WTC11 (cell line): ENCODE data around the gene WDR81.

Source experiments
- ELF4 ChIP-seq: sonication (generic); formaldehyde crosslinking; IDR thresholded peaks from 2 replicates; pipeline ENCODE4 v1.8.1; 2022; ENCODE audit warnings: low read depth, mild to moderate bottlenecking, moderate library complexity, missing genetic modification reagents
- ETV6 ChIP-seq: sonication (generic); formaldehyde crosslinking; IDR thresholded peaks from 2 replicates; pipeline ENCODE4 v1.8.1; 2022; ENCODE audit warnings: mild to moderate bottlenecking, missing genetic modification reagents
- FOXK1 ChIP-seq: sonication (generic); formaldehyde crosslinking; IDR thresholded peaks from 2 replicates; pipeline ENCODE4 v1.8.0; 2022; ENCODE audit warnings: mild to moderate bottlenecking, moderate library complexity, missing genetic modification reagents
- GRHL2 ChIP-seq: fragments of 250-450 bp; sonication (Bioruptor Pico); IDR thresholded peaks from 2 replicates; pipeline ENCODE4 v1.8.0; 2022; ENCODE audit warnings: mild to moderate bottlenecking, moderate library complexity; ENCODE audit not compliant: insufficient replicate concordance, severe bottlenecking
- JUN ChIP-seq: sonication (generic); formaldehyde crosslinking; IDR thresholded peaks from 2 replicates; pipeline ENCODE4 v1.8.0; 2023; ENCODE audit warnings: mild to moderate bottlenecking, missing genetic modification reagents
- RORB ChIP-seq: fragments of 250-450 bp; sonication (Bioruptor Pico); IDR thresholded peaks from 2 replicates; pipeline ENCODE4 v1.9.0; 2021; ENCODE audit warnings: mild to moderate bottlenecking
- ZBTB21 ChIP-seq: sonication (generic); formaldehyde crosslinking; IDR thresholded peaks from 2 replicates; pipeline ENCODE4 v1.8.1; 2023; ENCODE audit warnings: mild to moderate bottlenecking, missing genetic modification reagents, borderline replicate concordance
- TF ChIP-seq, protein P1 (sequence below): fragments of 200-600 bp; IDR thresholded peaks from 2 replicates; pipeline ENCODE4 v1.8.0; 2022; ENCODE audit warnings: antibody characterized with exemption
- TF ChIP-seq, protein P2 (sequence below): sonication (generic); formaldehyde crosslinking; IDR thresholded peaks from 2 replicates; pipeline ENCODE4 v1.8.0; 2022; ENCODE audit warnings: mild to moderate bottlenecking, missing genetic modification reagents

DNA sequence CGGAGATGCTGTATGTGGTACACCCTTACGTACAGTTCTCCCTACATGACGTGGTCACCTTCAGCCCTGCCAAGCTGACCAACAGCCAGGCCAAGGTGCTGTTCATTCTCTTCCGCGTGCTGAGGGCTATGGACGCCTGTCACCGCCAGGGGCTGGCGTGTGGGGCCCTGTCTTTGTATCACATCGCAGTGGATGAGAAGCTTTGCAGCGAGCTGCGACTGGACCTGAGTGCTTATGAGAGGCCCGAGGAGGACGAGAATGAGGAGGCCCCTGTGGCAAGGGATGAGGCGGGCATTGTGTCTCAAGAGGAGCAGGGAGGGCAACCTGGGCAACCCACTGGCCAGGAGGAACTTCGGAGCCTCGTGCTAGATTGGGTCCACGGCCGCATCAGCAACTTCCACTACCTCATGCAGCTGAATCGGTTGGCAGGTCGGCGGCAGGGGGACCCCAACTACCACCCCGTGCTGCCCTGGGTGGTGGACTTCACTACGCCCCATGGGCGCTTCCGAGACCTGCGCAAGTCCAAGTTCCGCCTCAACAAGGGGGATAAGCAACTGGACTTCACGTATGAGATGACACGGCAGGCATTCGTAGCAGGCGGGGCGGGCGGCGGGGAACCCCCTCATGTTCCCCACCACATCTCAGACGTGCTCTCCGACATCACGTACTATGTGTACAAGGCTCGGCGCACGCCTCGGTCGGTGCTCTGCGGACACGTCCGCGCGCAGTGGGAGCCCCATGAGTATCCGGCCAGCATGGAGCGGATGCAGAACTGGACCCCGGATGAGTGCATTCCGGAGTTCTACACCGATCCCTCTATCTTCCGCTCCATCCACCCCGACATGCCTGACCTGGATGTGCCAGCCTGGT lies 1.4 kb downstream of the WDR81 start:
- TF ChIP-seq JUN (CRISPR knock-in tag) (no peak), ETV6 (CRISPR knock-in tag) (no peak), ZBTB21 (CRISPR knock-in tag) (no peak), RORB (CRISPR knock-in tag) (no peak), FOXK1 (CRISPR knock-in tag) (no peak), ELF4 (no peak), GRHL2 (CRISPR knock-in tag) (no peak)
- TF ChIP-seq, protein P1, sequence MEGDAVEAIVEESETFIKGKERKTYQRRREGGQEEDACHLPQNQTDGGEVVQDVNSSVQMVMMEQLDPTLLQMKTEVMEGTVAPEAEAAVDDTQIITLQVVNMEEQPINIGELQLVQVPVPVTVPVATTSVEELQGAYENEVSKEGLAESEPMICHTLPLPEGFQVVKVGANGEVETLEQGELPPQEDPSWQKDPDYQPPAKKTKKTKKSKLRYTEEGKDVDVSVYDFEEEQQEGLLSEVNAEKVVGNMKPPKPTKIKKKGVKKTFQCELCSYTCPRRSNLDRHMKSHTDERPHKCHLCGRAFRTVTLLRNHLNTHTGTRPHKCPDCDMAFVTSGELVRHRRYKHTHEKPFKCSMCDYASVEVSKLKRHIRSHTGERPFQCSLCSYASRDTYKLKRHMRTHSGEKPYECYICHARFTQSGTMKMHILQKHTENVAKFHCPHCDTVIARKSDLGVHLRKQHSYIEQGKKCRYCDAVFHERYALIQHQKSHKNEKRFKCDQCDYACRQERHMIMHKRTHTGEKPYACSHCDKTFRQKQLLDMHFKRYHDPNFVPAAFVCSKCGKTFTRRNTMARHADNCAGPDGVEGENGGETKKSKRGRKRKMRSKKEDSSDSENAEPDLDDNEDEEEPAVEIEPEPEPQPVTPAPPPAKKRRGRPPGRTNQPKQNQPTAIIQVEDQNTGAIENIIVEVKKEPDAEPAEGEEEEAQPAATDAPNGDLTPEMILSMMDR = no peak
- TF ChIP-seq, protein P2, sequence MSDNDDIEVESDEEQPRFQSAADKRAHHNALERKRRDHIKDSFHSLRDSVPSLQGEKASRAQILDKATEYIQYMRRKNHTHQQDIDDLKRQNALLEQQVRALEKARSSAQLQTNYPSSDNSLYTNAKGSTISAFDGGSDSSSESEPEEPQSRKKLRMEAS (CRISPR knock-in tag) = no peak
